Esophagus mucosa (tissue), 1 donor: ENCODE results near the gene PIK3R2. TPM values are rescaled to one million over a fixed set of nuclear protein-coding genes. Genes with fewer than 3 reads are reported as not detected.

Experiments
- ATAC-seq: fragments of 200-7000 bp; cut with Tn5 transposase; one replicate; pipeline ENCODE4 v1.9.1; 2020
- total RNA-seq: library from RNA; stranded (reverse); gene quantifications from one replicate; pipeline ENCODE4 v1.2.4, GENCODE V29; 2023
- donor health status: DM: yes; HTN: yes; CAD: no.

PIK3R2 gene
- total RNA-seq, 1 donor from 2014 or later, result 35.6 TPM

- peak; percentile 65 for ATAC-seq
Observed at GRCh38 chr19:18173572-18174288, 20.8 kb downstream of the PIK3R2 start, which contains the start of gene IFI30. IFI30 (plus strand) TSS chr19:18173813; CDS start chr19:18173842, 29 bp downstream.

- ATAC-seq, result no peak
Observed at GRCh38 chr19:18174983-18175382, 22.0 kb downstream of the PIK3R2 start.

DNA sequence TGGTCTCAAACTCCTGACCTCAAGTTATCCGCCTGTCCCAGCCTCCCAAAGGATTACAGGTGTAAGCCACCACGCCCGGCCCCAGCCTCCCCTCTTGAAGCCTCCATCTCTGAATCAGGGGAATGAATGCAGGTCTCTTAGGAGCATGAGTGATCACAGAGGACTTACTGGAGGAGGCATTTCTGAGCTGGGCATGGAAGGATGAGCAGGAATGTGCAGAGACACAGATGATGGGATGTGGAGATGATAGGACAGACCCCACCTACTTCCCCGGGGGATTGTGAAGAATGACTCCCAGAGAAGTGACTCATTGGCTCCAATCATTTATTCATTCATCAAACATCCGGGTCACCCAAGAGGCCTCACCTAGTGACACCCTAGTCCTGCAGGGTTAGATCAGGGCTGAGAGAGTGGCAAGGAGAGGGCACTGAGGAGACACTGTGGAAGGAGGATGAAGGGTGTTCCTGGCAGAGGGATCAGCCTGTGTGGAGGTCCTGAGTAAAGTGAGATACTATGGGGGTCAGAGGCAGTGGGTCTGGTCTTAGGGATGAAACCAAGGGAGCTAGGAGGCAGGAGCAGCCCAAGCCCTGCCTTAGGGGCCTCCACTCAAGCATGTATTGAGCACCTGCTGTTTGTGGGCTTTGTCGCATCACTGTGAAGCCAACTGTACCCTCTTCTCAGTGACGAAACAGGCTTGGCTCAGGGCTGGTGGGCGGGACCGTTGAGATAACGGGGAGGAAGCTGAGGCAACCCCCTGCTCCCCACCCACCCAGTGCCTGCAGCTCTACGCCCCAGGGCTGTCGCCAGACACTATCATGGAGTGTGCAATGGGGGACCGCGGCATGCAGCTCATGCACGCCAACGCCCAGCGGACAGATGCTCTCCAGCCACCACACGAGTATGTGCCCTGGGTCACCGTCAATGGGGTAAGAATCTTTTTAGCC lies 23.7 kb downstream of the PIK3R2 start:
- no peak for ATAC-seq

- ATAC-seq, result no peak
Observed at GRCh38 chr19:18179957-18180356, 27.0 kb downstream of the PIK3R2 start.

DNA sequence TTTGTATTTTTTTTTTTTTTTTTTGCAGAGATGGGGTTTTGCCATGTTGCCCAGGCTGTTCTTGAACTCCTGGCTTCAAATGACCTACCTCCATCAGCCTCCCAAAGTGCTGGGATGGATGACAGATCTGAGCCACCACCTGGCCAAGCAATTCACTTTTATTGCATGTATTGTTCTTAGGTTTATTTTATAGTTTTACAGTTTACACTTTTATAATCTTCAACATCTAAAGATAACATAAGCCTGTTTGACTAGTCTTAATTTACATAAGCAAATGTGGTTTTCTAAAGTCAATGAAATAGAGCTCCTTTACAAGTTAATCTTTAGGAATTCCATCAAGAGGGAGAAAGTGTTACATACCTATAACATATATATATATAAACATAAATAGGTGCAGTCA lies 30.6 kb downstream of the PIK3R2 start:
- ATAC-seq, result no peak

- ATAC-seq, result no peak
Observed at GRCh38 chr19:18185538-18185937, 32.6 kb downstream of the PIK3R2 start.

GRCh38 chr19:18190278-18190677 lies 37.3 kb downstream of the PIK3R2 start:
- ATAC-seq, result no peak

DNA sequence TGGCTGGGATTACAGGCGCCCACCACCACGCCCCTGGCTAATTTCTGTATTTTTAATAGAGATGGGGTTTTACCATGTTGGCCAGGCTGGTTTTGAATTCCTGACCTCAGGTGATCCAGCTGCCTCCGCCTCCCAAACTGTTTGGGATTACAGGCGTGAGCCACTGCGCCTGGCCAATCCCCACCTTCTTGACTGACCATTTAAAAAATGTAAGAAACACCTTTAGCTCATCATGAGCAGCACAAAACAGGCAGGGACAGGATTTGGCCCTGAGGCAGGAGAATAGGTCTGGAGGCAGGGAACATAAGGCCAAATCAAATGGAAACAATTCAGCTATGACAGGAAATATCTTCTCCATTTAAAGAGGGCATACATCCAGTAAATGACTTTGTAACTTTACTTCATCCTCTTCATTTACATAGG lies 38.7 kb downstream of the PIK3R2 start:
- ATAC-seq, result no peak

DNA sequence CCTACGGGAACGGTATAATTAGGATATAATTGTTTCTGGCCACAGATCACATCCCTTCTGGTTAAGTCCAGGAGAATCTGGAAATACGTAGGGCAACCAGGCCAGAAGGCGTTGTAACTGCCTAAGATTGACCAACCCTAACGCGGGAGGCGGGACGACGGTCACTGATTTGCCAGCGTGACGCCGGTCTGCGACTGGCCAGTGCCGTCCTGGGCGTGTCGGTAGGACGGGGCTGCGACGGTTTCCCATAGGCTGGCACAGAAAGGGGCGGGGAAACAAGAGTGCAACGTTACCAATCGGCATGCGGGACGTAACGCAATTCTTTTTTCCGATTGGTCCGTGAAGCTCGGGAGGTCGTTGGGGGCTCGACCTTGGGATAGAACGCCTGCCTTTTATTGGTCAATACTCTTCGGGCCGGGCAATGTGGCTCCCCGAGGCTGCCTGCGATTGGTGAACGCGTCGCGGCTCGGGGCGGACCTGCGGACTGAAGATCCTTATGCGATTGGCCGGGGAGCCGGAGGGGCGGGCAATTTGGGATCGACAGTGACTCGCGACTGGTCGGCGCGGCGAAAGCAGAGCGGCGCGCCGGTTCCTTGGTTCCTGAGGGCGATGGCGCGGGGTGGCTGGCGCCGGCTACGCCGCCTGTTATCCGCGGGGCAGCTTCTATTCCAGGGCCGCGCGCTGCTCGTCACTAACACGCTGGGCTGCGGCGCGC lies 39.9 kb downstream of the PIK3R2 start, which contains the start of gene MPV17L2:
Gene MPV17L2, plus strand, starts transcription at position 546 of the 715 bp plus-strand sequence. Its CDS starts 64 bp downstream, at position 610.
- ATAC-seq, result peak; percentile 95

DNA sequence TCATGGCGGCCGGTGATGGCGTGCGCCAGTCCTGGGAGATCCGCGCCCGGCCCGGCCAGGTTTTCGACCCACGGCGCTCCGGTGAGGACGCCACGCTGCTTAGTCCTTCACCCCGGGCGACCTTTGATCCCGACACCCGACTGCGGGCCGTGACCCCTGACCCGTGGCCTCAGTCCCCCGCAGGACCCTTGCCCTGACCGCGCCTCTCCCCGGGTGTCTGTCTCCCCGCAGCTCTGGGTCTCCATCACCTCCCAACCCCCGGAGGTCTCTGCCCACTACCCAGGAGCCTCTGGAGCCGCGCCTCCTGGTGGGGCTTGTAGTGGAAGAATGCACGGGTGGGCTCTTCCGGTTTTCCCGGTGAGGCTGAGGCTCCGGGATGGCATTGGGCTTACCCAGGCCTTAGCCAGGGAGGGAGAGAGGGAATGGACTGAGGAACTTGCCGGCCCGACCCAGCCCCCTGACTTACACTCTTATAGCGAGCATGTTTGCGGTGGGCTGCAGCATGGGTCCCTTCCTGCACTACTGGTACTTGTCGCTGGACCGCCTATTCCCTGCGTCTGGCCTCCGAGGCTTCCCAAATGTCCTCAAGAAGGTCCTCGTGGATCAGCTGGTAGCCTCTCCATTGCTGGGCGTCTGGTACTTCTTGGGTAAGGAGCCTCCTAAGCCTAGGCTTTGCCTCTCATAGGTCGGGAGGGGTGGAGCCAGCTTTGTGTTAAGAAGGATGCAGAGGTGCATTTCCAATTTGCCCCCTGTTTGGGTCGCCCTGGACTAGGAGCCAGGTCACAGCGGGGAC lies 40.6 kb downstream of the PIK3R2 start:
- ATAC-seq, result peak; percentile 1

DNA sequence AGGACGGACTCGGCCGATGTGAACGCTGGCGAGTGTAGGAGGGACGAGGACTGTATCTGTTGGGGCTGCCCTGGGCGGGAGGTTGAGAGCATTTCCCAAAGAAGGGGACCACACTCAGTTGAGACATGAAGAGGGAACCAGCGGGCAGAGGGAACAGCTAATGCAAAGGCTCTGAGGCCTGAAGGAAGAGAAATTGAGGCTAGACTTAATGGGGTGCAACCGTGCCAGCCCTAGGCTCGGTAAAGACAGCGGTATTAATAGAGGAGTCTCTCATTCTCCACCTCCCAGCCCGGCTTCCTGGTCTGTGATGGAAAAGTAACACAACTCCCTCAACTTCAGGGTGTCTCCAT lies 41.2 kb downstream of the PIK3R2 start:
- ATAC-seq, result no peak

- no peak for ATAC-seq
Observed at GRCh38 chr19:18194554-18195238, 41.7 kb downstream of the PIK3R2 start.

- ATAC-seq, result no peak
Observed at GRCh38 chr19:18196511-18196845, 43.5 kb downstream of the PIK3R2 start.

- no peak for ATAC-seq
Observed at GRCh38 chr19:18197306-18197705, 44.3 kb downstream of the PIK3R2 start.

DNA sequence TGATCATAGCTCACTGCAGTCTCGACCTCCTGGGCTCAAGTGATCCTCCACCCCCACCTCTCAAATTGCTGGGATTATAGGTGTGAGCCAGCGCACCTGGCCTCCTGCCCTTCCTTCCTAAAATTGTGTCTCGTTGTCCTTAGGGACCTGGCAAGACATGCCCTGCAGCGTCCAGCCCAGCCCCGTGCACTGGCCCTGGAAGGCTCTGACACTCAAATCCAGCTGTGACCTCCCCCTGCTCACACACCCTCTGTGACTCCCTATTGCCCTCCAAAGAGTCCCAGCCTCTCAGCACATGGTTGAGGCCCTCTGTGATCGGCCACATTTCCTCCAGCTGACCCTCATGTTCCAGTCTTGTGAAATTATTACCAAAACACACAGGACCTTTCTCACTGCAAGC lies 45.0 kb downstream of the PIK3R2 start:
- no peak for ATAC-seq

GRCh38 chr19:18198374-18198773 lies 45.4 kb downstream of the PIK3R2 start:
- no peak for ATAC-seq

GRCh38 chr19:18202397-18202777 lies 49.4 kb downstream of the PIK3R2 start:
- no peak for ATAC-seq

- peak; percentile 0 for ATAC-seq
Observed at GRCh38 chr19:18202778-18203407, 49.9 kb downstream of the PIK3R2 start.

GRCh38 chr19:18203408-18203862 lies 50.5 kb downstream of the PIK3R2 start:
- ATAC-seq, result peak; percentile 5

DNA sequence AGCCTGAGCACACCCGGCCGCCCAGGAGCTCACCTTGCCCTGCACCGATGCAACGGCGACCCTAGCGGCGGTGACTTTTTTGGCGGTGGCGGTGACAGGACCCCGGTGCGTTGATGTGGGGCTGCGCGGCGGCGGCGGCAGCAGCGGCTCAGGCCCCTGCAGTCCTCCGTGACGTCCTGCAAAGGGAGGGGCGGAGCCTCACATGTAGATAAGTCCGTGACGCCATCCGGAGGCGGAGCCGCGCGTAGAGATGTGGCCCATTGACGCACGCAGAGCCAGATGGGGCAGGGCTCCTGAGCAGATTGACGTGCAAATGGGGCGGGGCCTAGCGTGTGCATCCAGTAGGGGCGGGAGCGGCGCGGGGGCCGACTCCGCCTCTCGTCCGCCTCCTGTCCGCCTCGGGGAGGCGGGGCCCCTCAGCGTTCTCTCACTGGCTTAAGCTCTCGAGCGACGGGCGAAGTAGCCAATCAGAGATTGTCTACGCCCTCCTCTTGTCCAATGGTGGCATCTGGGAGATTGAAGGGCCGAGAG lies 51.0 kb downstream of the PIK3R2 start, which contains the start of gene RAB3A:
Gene RAB3A, minus strand, starts transcription at position 180 of the 531 bp plus-strand sequence. CDS start 1,302 bp downstream, outside the sequence.
- peak; percentile 98 for ATAC-seq
